ENCODE data around the gene DYNLL1.

The DYNLL1 gene

GRCh38 chr12:120472521-120472920, 23.4 kb upstream of the DYNLL1 start:
- Mint-ChIP-seq H3K4me1 (peaks cover 54% of the 10 kb centered on the region), H3K27ac (peak overlapping the region in 2 of 3 experiments; percentile 30 to 60), H3K36me3 (ENCODE audit: low read depth) (peaks cover 5% of the 10 kb centered on the region), H3K9me3 (no peaks in the 10 kb centered on the region), H3K4me3 (peak overlapping the region in 2 of 3 experiments; percentile 21 to 27), H3K27me3 (ENCODE audit: low read depth) (no peaks in the 10 kb centered on the region)
- no peak for TF ChIP-seq CTCF (IDR thresholded peaks at IDR 0.05; ENCODE audit: unreplicated experiment in 3 of 3)

GRCh38 chr12:120473807-120474615, 21.9 kb upstream of the DYNLL1 start:
- no peaks in the 10 kb centered on the region for H3K27me3 Mint-ChIP-seq (ENCODE audit: low read depth)
- peak overlapping the region; percentile 22 to 66 (median 54) for H3K27ac Mint-ChIP-seq
- no peak for TF ChIP-seq CTCF (IDR thresholded peaks at IDR 0.05; ENCODE audit: unreplicated experiment in 3 of 3)
- H3K4me1 Mint-ChIP-seq, result peaks cover 44% of the 10 kb centered on the region
- H3K36me3 Mint-ChIP-seq (ENCODE audit: low read depth), result no peaks in the 10 kb centered on the region
- H3K4me3 Mint-ChIP-seq, result peak overlapping the region in 1 of 3 experiments; percentile 15
- no peaks in the 10 kb centered on the region for H3K9me3 Mint-ChIP-seq

GRCh38 chr12:120474616-120474960, 21.3 kb upstream of the DYNLL1 start:
- Mint-ChIP-seq H3K9me3 (no peaks in the 10 kb centered on the region), H3K27ac (peak overlapping the region; percentile 22 to 65 (median 54)), H3K27me3 (ENCODE audit: low read depth) (no peaks in the 10 kb centered on the region), H3K36me3 (ENCODE audit: low read depth) (no peaks in the 10 kb centered on the region), H3K4me3 (peak overlapping the region in 2 of 3 experiments; percentile 8 to 15), H3K4me1 (peaks cover 44% of the 10 kb centered on the region)
- TF ChIP-seq CTCF (IDR thresholded peaks at IDR 0.05; ENCODE audit: unreplicated experiment in 3 of 3), result no peak

GRCh38 chr12:120475643-120476042, 20.3 kb upstream of the DYNLL1 start:
- no peaks in the 10 kb centered on the region for H3K27me3 Mint-ChIP-seq (ENCODE audit: low read depth)
- no peak overlapping the region for H3K4me3 Mint-ChIP-seq
- no peaks in the 10 kb centered on the region for H3K9me3 Mint-ChIP-seq
- no peak for TF ChIP-seq CTCF (IDR thresholded peaks at IDR 0.05; ENCODE audit: unreplicated experiment in 3 of 3)
- H3K27ac Mint-ChIP-seq, result peak overlapping the region in 2 of 3 experiments; percentile 44 to 46
- H3K4me1 Mint-ChIP-seq, result peaks cover 36% of the 10 kb centered on the region
- no peaks in the 10 kb centered on the region for H3K36me3 Mint-ChIP-seq (ENCODE audit: low read depth)

- H3K4me3 Mint-ChIP-seq, result no peak overlapping the region
- peaks cover 26% of the 10 kb centered on the region for H3K4me1 Mint-ChIP-seq
- no peak overlapping the region for H3K27ac Mint-ChIP-seq
- no peak for TF ChIP-seq CTCF (IDR thresholded peaks at IDR 0.05; ENCODE audit: unreplicated experiment in 3 of 3)
- H3K9me3 Mint-ChIP-seq, result no peaks in the 10 kb centered on the region
- peaks cover 8% of the 10 kb centered on the region for H3K36me3 Mint-ChIP-seq (ENCODE audit: low read depth)
- H3K27me3 Mint-ChIP-seq (ENCODE audit: low read depth), result no peaks in the 10 kb centered on the region
Measured at GRCh38 chr12:120479458-120479857, 16.5 kb upstream of the DYNLL1 start.

GRCh38 chr12:120480211-120480610, 15.7 kb upstream of the DYNLL1 start:
- TF ChIP-seq CTCF (IDR thresholded peaks at IDR 0.05; ENCODE audit: unreplicated experiment in 3 of 3), result no peak
- Mint-ChIP-seq H3K9me3 (no peaks in the 10 kb centered on the region), H3K27ac (peak overlapping the region in 1 of 3 experiments; percentile 14), H3K4me3 (no peak overlapping the region), H3K36me3 (ENCODE audit: low read depth) (peaks cover 8% of the 10 kb centered on the region), H3K4me1 (peaks cover 20% of the 10 kb centered on the region), H3K27me3 (ENCODE audit: low read depth) (no peaks in the 10 kb centered on the region)
